Colonic mucosa (tissue), 4 donors: ENCODE results near the gene DTNB. TPM values are rescaled to one million over a fixed set of nuclear protein-coding genes. Genes with fewer than 3 reads are reported as not detected.
"Not testable (repeated sequence)": the region's sequence is repeated elsewhere in the genome, so short reads cannot be mapped to it uniquely, and the experiment has no call there.

Experiments used
- DNase-seq: peaks from one replicate; pipeline ENCODE4 v3.0.0-alpha.2; 2020
- H3K27ac ChIP-seq: fragments of 200-600 bp; one replicate; pipeline ENCODE4 v1.8.0; 2021
- H3K27me3 ChIP-seq: fragments of 200-600 bp; one replicate; pipeline ENCODE4 v1.8.0; 2021
- H3K36me3 ChIP-seq: fragments of 200-600 bp; one replicate; pipeline ENCODE4 v1.8.0; 2021
- H3K4me1 ChIP-seq: fragments of 200-600 bp; one replicate; pipeline ENCODE4 v1.8.0; 2021; ENCODE audit warnings: mild to moderate bottlenecking
- H3K4me3 ChIP-seq: fragments of 200-600 bp; one replicate; pipeline ENCODE4 v1.8.0; 2021
- H3K9ac ChIP-seq, 2 donors: one replicate each; pipeline ENCODE4 v1.7.0; 2013; ENCODE audit warnings: control low read depth in 2 of 2, low read depth in 2 of 2, low read length in 2 of 2
- H3K9me3 ChIP-seq: fragments of 200-600 bp; one replicate; pipeline ENCODE4 v1.8.0; 2021
- intact Hi-C: fragments of 100-400 bp; cut with DNase I; formaldehyde crosslinking; loops from one replicate; pipeline ENCODE4 v1.14.1; 2022
- total RNA-seq, 2 donors: library from RNA; stranded (reverse); fragmentation: NEBNext Ultra II Directional in 1 of 2; extraction: Animal tissue kit (Norgen Biotek cat#: 25700) in 1 of 2; gene quantifications; one replicate each; pipeline ENCODE4 v1.2.1, GENCODE V29; 2021
- TF ChIP-seq, protein P1 (sequence below): fragments of 200-600 bp; IDR thresholded peaks from one replicate; pipeline ENCODE4 v1.8.0; 2022; ENCODE audit warnings: antibody characterized with exemption, mild to moderate bottlenecking
- donor health status: healthy.
- donor health status: DM: no; HTN: no; CAD: no.
- donor health status: DM: no; HTN: no; CAD: no.

DTNB gene
- total RNA-seq, 2 donors from 2014 or later = 5.2 to 9.3 TPM

- TF ChIP-seq, protein P1, sequence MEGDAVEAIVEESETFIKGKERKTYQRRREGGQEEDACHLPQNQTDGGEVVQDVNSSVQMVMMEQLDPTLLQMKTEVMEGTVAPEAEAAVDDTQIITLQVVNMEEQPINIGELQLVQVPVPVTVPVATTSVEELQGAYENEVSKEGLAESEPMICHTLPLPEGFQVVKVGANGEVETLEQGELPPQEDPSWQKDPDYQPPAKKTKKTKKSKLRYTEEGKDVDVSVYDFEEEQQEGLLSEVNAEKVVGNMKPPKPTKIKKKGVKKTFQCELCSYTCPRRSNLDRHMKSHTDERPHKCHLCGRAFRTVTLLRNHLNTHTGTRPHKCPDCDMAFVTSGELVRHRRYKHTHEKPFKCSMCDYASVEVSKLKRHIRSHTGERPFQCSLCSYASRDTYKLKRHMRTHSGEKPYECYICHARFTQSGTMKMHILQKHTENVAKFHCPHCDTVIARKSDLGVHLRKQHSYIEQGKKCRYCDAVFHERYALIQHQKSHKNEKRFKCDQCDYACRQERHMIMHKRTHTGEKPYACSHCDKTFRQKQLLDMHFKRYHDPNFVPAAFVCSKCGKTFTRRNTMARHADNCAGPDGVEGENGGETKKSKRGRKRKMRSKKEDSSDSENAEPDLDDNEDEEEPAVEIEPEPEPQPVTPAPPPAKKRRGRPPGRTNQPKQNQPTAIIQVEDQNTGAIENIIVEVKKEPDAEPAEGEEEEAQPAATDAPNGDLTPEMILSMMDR = no peak
- Histone ChIP-seq H3K36me3 (no peaks in the 10 kb centered on the region), H3K9me3 (no peaks in the 10 kb centered on the region), H3K4me3 (no peak overlapping the region), H3K27ac (no peak overlapping the region), H3K4me1 (no peaks in the 10 kb centered on the region), H3K9ac (no peak overlapping the region), H3K27me3 (no peaks in the 10 kb centered on the region)
- DNase-seq = no peak
- intact Hi-C loops = no loop called here
Observed at GRCh38 chr2:25557179-25558036, 116.0 kb downstream of the DTNB start.

- no peak overlapping the region for H3K4me3 ChIP-seq
- H3K36me3 ChIP-seq = no peaks in the 10 kb centered on the region
- DNase-seq = no peak
- no peaks in the 10 kb centered on the region for H3K27me3 ChIP-seq
- H3K27ac ChIP-seq = no peak overlapping the region
- TF ChIP-seq, protein P1 = no peak
- H3K9ac ChIP-seq = no peak overlapping the region
- intact Hi-C loops = no loop called here
- no peaks in the 10 kb centered on the region for H3K4me1 ChIP-seq
- no peaks in the 10 kb centered on the region for H3K9me3 ChIP-seq
Observed at GRCh38 chr2:25552318-25552717, 121.1 kb downstream of the DTNB start.

GRCh38 chr2:25551316-25551715 lies 122.1 kb downstream of the DTNB start:
- TF ChIP-seq, protein P1 = no peak
- Histone ChIP-seq H3K4me1 (no peaks in the 10 kb centered on the region), H3K36me3 (no peaks in the 10 kb centered on the region), H3K9ac (no peak overlapping the region), H3K4me3 (no peak overlapping the region), H3K27me3 (no peaks in the 10 kb centered on the region), H3K27ac (no peak overlapping the region), H3K9me3 (no peaks in the 10 kb centered on the region)
- intact Hi-C loops = no loop called here
- DNase-seq = no peak

GRCh38 chr2:25549571-25549970 lies 123.8 kb downstream of the DTNB start:
- H3K27ac ChIP-seq, H3K9ac ChIP-seq, H3K36me3 ChIP-seq, H3K27me3 ChIP-seq, H3K4me1 ChIP-seq, DNase-seq, H3K9me3 ChIP-seq, H3K4me3 ChIP-seq, intact Hi-C loops: not testable (repeated sequence)

DNA sequence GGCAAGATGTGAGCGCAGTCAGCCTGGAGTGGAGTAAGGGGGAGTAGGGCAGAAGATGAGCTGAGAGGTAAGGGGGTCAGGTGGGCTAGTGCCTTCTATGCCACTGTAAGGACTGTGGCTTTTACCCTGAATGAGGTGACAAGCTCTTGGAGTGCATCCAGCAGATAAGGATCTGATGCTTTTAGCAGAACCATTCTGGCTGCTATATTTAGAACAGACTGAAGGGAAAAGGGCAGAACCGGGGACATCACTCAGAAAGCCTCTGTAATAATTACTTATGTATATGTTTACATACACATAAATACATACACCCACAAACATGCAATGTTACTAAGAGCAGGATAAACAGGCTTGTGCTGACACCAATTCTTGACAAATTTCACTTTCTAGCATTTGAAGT lies 124.8 kb downstream of the DTNB start:
- no peaks in the 10 kb centered on the region for H3K36me3 ChIP-seq
- no peak for DNase-seq
- no peaks in the 10 kb centered on the region for H3K9me3 ChIP-seq
- no peaks in the 10 kb centered on the region for H3K27me3 ChIP-seq
- no peak overlapping the region for H3K9ac ChIP-seq
- H3K4me1 ChIP-seq = no peaks in the 10 kb centered on the region
- H3K4me3 ChIP-seq = no peak overlapping the region
- TF ChIP-seq, protein P1 = no peak
- intact Hi-C loops = no loop called here
- H3K27ac ChIP-seq = no peak overlapping the region

GRCh38 chr2:25546852-25547251 lies 126.5 kb downstream of the DTNB start:
- TF ChIP-seq, protein P1 = no peak
- no peaks in the 10 kb centered on the region for H3K27me3 ChIP-seq
- no peaks in the 10 kb centered on the region for H3K9me3 ChIP-seq

More at GRCh38 chr2:25546852-25547251, 126.5 kb downstream of the DTNB start:
- no peak for DNase-seq
- Histone ChIP-seq H3K36me3 (no peaks in the 10 kb centered on the region), H3K4me1 (no peaks in the 10 kb centered on the region), H3K9ac (no peak overlapping the region), H3K27ac (no peak overlapping the region), H3K4me3 (no peak overlapping the region)
- intact Hi-C loops = no loop called here
